Uterus (tissue), 4 donors: ENCODE results near the gene FBXW9. TPM values are rescaled to one million over a fixed set of nuclear protein-coding genes. Genes with fewer than 3 reads are reported as not detected.

Experiments used
- DNase-seq, 2 donors: peaks; one replicate each; pipeline ENCODE4 v3.0.0-alpha.2; 2019 to 2020
- H3K27ac ChIP-seq, 2 donors: fragments of 200-600 bp; sonication (generic); 1 replicate in 1 of 2; 2 replicates in 1 of 2; pipeline ENCODE4 v1.5.1; 2016 to 2018
- H3K27me3 ChIP-seq, 2 donors: fragments of 200-600 bp; sonication (generic); one replicate each; pipeline ENCODE4 v1.5.1; 2018 to 2019; ENCODE audit warnings: control low read depth in 1 of 2
- H3K36me3 ChIP-seq, 2 donors: fragments of 200-600 bp; sonication (generic); one replicate each; pipeline ENCODE4 v1.5.1; 2019; ENCODE audit warnings: control low read depth in 1 of 2
- H3K4me1 ChIP-seq, 2 donors: fragments of 200-600 bp; sonication (generic); one replicate each; pipeline ENCODE4 v1.5.1; 2018 to 2019; ENCODE audit warnings: control low read depth in 1 of 2
- H3K4me3 ChIP-seq, 2 donors: fragments of 200-600 bp; sonication (generic); 1 replicate in 1 of 2; 2 replicates in 1 of 2; pipeline ENCODE4 v1.5.1; 2018 to 2019; ENCODE audit warnings: mild to moderate bottlenecking in 1 of 2
- H3K9me3 ChIP-seq, 2 donors: fragments of 200-600 bp; sonication (generic); one replicate each; pipeline ENCODE4 v1.5.1; 2019; ENCODE audit warnings: control low read depth in 1 of 2
- POLR2A ChIP-seq, 2 donors: fragments of 450-650 bp; IDR thresholded peaks; one replicate each; pipeline ENCODE4 v1.6.1; 2016; ENCODE audit warnings: antibody characterized with exemption in 2 of 2, mild to moderate bottlenecking in 1 of 2, moderate library complexity in 1 of 2
- intact Hi-C: fragments of 100-400 bp; cut with DNase I; formaldehyde crosslinking; loops from one replicate; pipeline ENCODE4 v1.15.1; 2023; ENCODE audit warnings: low total_unique reads
- total RNA-seq, 4 donors: library from RNA; depleted of rRNA in 3 of 4; stranded (reverse); fragments of >200 nt in 3 of 4; gene quantifications; one replicate each; pipeline versions ENCODE4 v1.1.0 to v1.2.4, GENCODE V29; 2014 to 2023
- TF ChIP-seq, protein P1 (sequence below), 4 experiments: fragments of 200-600 bp in 2 of 4; fragments of 450-650 bp in 2 of 4; sonication (generic) in 2 of 4; IDR thresholded peaks; one replicate each; pipeline ENCODE4 v1.5.1; 2016 to 2019; ENCODE audit warnings: antibody characterized with exemption in 4 of 4, mild to moderate bottlenecking in 2 of 4, moderate library complexity in 1 of 4
- donor health status: DM: yes; HTN: yes; CAD: no.

The FBXW9 gene
- total RNA-seq, 4 donors from 2014 or later, result 3.8 to 9.5 TPM; not detected in 2

DNA sequence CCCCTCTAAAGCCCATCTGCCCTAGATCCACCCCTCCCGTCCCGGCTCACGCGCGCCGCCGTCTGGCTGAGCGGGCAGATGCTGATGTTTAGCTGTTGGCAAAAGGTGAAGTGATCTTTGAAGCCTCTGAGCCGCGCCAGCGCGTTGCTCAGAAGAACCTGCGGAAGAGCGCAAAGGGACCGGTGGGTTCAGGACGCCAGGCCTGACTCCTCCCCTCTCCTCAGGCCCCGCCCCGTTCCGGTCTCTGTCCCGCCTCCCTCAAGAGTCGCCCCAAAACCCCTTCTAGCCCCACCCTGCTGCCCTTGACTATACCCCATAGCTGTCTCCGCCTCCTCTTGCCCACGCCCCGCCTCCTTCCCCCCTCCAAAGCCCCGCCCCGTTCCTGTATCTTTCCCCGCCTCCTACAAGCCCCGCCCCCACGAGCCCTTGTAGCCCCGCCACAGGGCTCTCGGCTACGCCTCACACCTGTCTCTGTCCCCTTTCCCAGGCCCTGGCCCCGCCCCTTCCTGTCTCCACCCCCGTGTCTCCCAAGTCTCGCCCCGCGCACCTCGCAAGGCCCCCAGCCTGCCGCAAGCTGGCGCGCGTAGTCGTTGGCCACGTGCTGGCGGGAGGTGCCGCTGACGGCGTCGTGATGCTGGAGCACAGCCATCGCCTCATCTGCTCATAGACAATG is 39.4 kb downstream of the FBXW9 start:
- no peak overlapping the region for H3K27ac ChIP-seq
- no peak for DNase-seq
- H3K4me3 ChIP-seq, result no peak overlapping the region
- TF ChIP-seq POLR2A (IDR thresholded peaks at IDR 0.05), result no peak
- TF ChIP-seq, protein P1, sequence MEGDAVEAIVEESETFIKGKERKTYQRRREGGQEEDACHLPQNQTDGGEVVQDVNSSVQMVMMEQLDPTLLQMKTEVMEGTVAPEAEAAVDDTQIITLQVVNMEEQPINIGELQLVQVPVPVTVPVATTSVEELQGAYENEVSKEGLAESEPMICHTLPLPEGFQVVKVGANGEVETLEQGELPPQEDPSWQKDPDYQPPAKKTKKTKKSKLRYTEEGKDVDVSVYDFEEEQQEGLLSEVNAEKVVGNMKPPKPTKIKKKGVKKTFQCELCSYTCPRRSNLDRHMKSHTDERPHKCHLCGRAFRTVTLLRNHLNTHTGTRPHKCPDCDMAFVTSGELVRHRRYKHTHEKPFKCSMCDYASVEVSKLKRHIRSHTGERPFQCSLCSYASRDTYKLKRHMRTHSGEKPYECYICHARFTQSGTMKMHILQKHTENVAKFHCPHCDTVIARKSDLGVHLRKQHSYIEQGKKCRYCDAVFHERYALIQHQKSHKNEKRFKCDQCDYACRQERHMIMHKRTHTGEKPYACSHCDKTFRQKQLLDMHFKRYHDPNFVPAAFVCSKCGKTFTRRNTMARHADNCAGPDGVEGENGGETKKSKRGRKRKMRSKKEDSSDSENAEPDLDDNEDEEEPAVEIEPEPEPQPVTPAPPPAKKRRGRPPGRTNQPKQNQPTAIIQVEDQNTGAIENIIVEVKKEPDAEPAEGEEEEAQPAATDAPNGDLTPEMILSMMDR (IDR thresholded peaks at IDR 0.05), result no peak
- no peaks in the 10 kb centered on the region for H3K9me3 ChIP-seq
- no peaks in the 10 kb centered on the region for H3K27me3 ChIP-seq
- H3K4me1 ChIP-seq, result no peaks in the 10 kb centered on the region
- intact Hi-C loops, result no loop called here
- H3K36me3 ChIP-seq, result no peaks in the 10 kb centered on the region

- H3K36me3 ChIP-seq, result no peaks in the 10 kb centered on the region
- DNase-seq, result no peak
- H3K4me1 ChIP-seq, result no peaks in the 10 kb centered on the region
- no peak overlapping the region for H3K4me3 ChIP-seq
- no peak overlapping the region for H3K27ac ChIP-seq
- TF ChIP-seq, protein P1 (IDR thresholded peaks at IDR 0.05), result no peak
- no peak for TF ChIP-seq POLR2A (IDR thresholded peaks at IDR 0.05)
- H3K9me3 ChIP-seq, result no peaks in the 10 kb centered on the region
- intact Hi-C loops, result no loop called here
- no peaks in the 10 kb centered on the region for H3K27me3 ChIP-seq
Observed at GRCh38 chr19:12655546-12655945, 40.9 kb downstream of the FBXW9 start.

GRCh38 chr19:12652219-12652618 is 44.2 kb downstream of the FBXW9 start:
- Histone ChIP-seq H3K27ac (no peak overlapping the region), H3K9me3 (no peaks in the 10 kb centered on the region), H3K27me3 (no peaks in the 10 kb centered on the region), H3K4me1 (peaks cover 0 to 9% of the 10 kb centered on the region in 2 donors), H3K4me3 (no peak overlapping the region), H3K36me3 (no peaks in the 10 kb centered on the region)
- no peak for DNase-seq
- intact Hi-C loops, result no loop called here
- TF ChIP-seq, protein P1 (IDR thresholded peaks at IDR 0.05), result no peak
- TF ChIP-seq POLR2A (IDR thresholded peaks at IDR 0.05), result no peak

DNA sequence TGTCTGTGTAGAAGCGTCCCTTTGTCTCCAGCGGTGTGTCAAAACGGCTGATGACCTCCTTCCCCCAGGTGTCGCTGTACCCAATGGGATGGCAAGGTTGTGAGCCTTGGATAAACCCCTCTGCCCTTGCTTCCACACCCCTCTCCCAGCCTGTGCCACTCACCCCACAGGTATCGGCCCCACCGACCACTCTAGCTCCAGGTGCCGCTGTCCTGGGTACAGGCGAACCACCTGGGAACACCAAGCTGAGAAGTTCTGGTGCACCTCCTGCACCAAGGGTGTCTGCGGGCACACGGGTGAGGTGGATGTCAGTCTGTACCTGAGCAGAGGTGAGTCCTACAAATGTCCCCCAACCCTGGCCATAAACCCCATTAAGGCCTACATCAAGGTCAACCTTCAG is 46.5 kb downstream of the FBXW9 start:
- Histone ChIP-seq H3K4me3 (no peak overlapping the region), H3K36me3 (no peaks in the 10 kb centered on the region), H3K27me3 (no peaks in the 10 kb centered on the region), H3K4me1 (peaks cover 0 to 9% of the 10 kb centered on the region in 2 donors), H3K27ac (no peak overlapping the region), H3K9me3 (no peaks in the 10 kb centered on the region)
- intact Hi-C loops, result no loop called here
- DNase-seq, result no peak
- TF ChIP-seq POLR2A (IDR thresholded peaks at IDR 0.05), result no peak
- TF ChIP-seq, protein P1 (IDR thresholded peaks at IDR 0.05), result no peak

- Histone ChIP-seq H3K4me3 (peak overlapping the region; percentile 4 to 32), H3K36me3 (no peaks in the 10 kb centered on the region), H3K4me1 (peaks cover 0 to 9% of the 10 kb centered on the region in 2 donors), H3K27ac (no peak overlapping the region), H3K27me3 (no peaks in the 10 kb centered on the region), H3K9me3 (no peaks in the 10 kb centered on the region)
- no peak for TF ChIP-seq POLR2A (IDR thresholded peaks at IDR 0.05)
- TF ChIP-seq, protein P1 (IDR thresholded peaks at IDR 0.05), result peak in 2 of 4 experiments; percentile 23 to 24
- DNase-seq, result peak in 1 of 2 donors; percentile 27
- intact Hi-C loops, result no loop called here
Observed at GRCh38 chr19:12648088-12648487, 48.3 kb downstream of the FBXW9 start.
